HCT116 (cell line): ENCODE results near the gene NGEF. TPM values are rescaled to one million over a fixed set of nuclear protein-coding genes. Genes with fewer than 3 reads are reported as not detected.
A peak's percentile ranks its signal among the peaks of the same experiment; 100 is the strongest.

Experiments used
- ATAC-seq: fragments of 200-7000 bp; cut with Tn5 transposase; 2 replicates; pipeline ENCODE4 v1.9.1; 2020; ENCODE audit warnings: mild to moderate bottlenecking, moderate library complexity
- BruUV-seq: library from RNA; stranded (reverse); fragments of 400-500 nt; replicated peaks from 2 replicates; lab custom pipeline; 2021; lab: Mats Ljungman, UMichigan
- CTCF ChIA-PET: fragments of 300-600 bp; sonication (Branson Sonifier 250); formaldehyde crosslinking; loops from one replicate; lab custom pipeline; 2021; ENCODE audit warnings: antibody characterized with exemption; lab: Charles Lee
- POLR2A ChIA-PET: fragments of 300-600, 350-600 bp; sonication (Branson Sonifier 250); formaldehyde crosslinking; loops from one replicate; lab custom pipeline; 2021; ENCODE audit warnings: antibody characterized with exemption; lab: Charles Lee
- RAD21 ChIA-PET, 2 experiments: fragments of 300-600 bp; sonication (Branson Sonifier 250); formaldehyde crosslinking; loops; one replicate each; lab custom pipeline; 2023; ENCODE audit warnings: low total read pairs in 2 of 2; ENCODE audit not compliant: uncharacterized antibody in 2 of 2, unreplicated experiment in 2 of 2, low non-redundant PET in 1 of 2; lab: Charles Lee
- DNase-seq: peaks from one replicate; pipeline ENCODE4 v3.0.0-alpha.2; 2010; ENCODE audit warnings: low read depth, low spot score
- H2AFZ ChIP-seq: fragments of 200-600 bp; shearing (Covaris generic), sonication (generic); 2 replicates; pipeline ENCODE4 v1.6.1; 2017; ENCODE audit warnings: low read depth, mixed run types, mixed read lengths, antibody characterized with exemption, low read length; ENCODE audit not compliant: poor library complexity, severe bottlenecking
- H3K27ac ChIP-seq: 2 replicates; pipeline ENCODE4 v1.5.1; 2012; ENCODE audit warnings: low read depth, low read length
- H3K27me3 ChIP-seq: fragments of 200-600 bp; sonication (generic); 2 replicates; pipeline ENCODE4 v1.6.1; 2016; ENCODE audit warnings: mixed run types, low read length, mixed read lengths; ENCODE audit not compliant: insufficient read depth
- H3K36me3 ChIP-seq, 2 experiments: fragments of 200-500 bp in 1 of 2; fragments of 200-600 bp in 1 of 2; sonication (Bioruptor generic) in 1 of 2; sonication (generic) in 1 of 2; 2 replicates each; pipeline versions ENCODE4 v1.5.1 to v1.6.1; 2014 to 2016; ENCODE audit warnings: low read length in 2 of 2, inconsistent platforms in 1 of 2, mixed read lengths in 1 of 2, mixed run types in 1 of 2; ENCODE audit not compliant: insufficient read depth in 2 of 2, control insufficient read depth in 1 of 2
- H3K4me1 ChIP-seq, 2 experiments: fragments of 200-600 bp in 1 of 2; sonication (generic) in 1 of 2; 2 replicates each; pipeline versions ENCODE4 v1.5.1 to v1.6.1; 2012 to 2017; ENCODE audit warnings: low read length in 2 of 2, inconsistent platforms in 1 of 2, mild to moderate bottlenecking in 1 of 2, mixed read lengths in 1 of 2, mixed run types in 1 of 2, moderate library complexity in 1 of 2; ENCODE audit not compliant: insufficient read depth in 2 of 2, control insufficient read depth in 1 of 2
- H3K4me2 ChIP-seq: fragments of 200-600 bp; sonication (generic); 2 replicates; pipeline ENCODE4 v1.6.1; 2017; ENCODE audit warnings: mixed run types, low read length, mixed read lengths
- H3K4me3 ChIP-seq, 2 experiments: fragments of 200-600 bp in 1 of 2; sonication (generic) in 1 of 2; replicated peaks in 1 of 2; 2 replicates each; pipeline ENCODE4 v1.5.1; 2011 to 2016; ENCODE audit warnings: low read length in 2 of 2, control low read depth in 1 of 2, low read depth in 1 of 2, mild to moderate bottlenecking in 1 of 2, mixed read lengths in 1 of 2, mixed run types in 1 of 2
- H3K79me2 ChIP-seq: fragments of 200-600 bp; sonication (generic); 2 replicates; pipeline ENCODE4 v1.6.1; 2017; ENCODE audit warnings: mild to moderate bottlenecking, mixed run types, low read length, moderate library complexity, mixed read lengths; ENCODE audit not compliant: insufficient read depth
- H3K9ac ChIP-seq: fragments of 200-600 bp; sonication (generic); 2 replicates; pipeline ENCODE4 v1.6.1; 2016; ENCODE audit warnings: low read length, mixed read lengths
- H3K9me2 ChIP-seq: fragments of 200-600 bp; sonication (generic), shearing (Covaris generic); 2 replicates; pipeline ENCODE4 v1.6.1; 2017; ENCODE audit warnings: mixed run types, mild to moderate bottlenecking, moderate library complexity; ENCODE audit not compliant: insufficient read depth
- H3K9me3 ChIP-seq, 2 experiments: fragments of 200-500 bp in 1 of 2; fragments of 200-600 bp in 1 of 2; sonication (Bioruptor generic) in 1 of 2; sonication (generic) in 1 of 2; 2 replicates each; pipeline ENCODE4 v1.6.1; 2014 to 2017; ENCODE audit warnings: low read length in 2 of 2, mixed read lengths in 2 of 2, inconsistent platforms in 1 of 2, low read depth in 1 of 2, mild to moderate bottlenecking in 1 of 2, mixed run types in 1 of 2, moderate library complexity in 1 of 2; ENCODE audit not compliant: control insufficient read depth in 1 of 2, insufficient read depth in 1 of 2
- H4K20me1 ChIP-seq: fragments of 200-600 bp; sonication (generic), shearing (Covaris generic); 2 replicates; pipeline ENCODE4 v1.6.1; 2017; ENCODE audit warnings: mixed run types, mild to moderate bottlenecking, moderate library complexity; ENCODE audit not compliant: insufficient read depth
- ATF3 ChIP-seq: IDR thresholded peaks from 2 replicates; pipeline ENCODE4 v1.6.1; 2012
- CEBPB ChIP-seq: IDR thresholded peaks from 2 replicates; pipeline ENCODE4 v1.6.1; 2012; ENCODE audit warnings: low read depth
- CTCF ChIP-seq, 3 experiments: fragments of 200-600 bp in 1 of 3; sonication (generic) in 1 of 3; IDR thresholded peaks in 2 of 3; conservative IDR thresholded peaks in 1 of 3; 2 replicates each; pipeline ENCODE4 v1.5.1; 2012 to 2017; ENCODE audit warnings: low read depth in 2 of 3, low read length in 2 of 3, antibody characterized with exemption in 1 of 3, borderline replicate concordance in 1 of 3, control low read depth in 1 of 3, mild to moderate bottlenecking in 1 of 3, mixed read lengths in 1 of 3, mixed run types in 1 of 3, moderate library complexity in 1 of 3; ENCODE audit not compliant: insufficient read depth in 1 of 3
- EZH2 ChIP-seq: fragments of 200-600 bp; sonication (generic); IDR thresholded peaks from 2 replicates; pipeline ENCODE4 v1.6.1; 2017; ENCODE audit warnings: antibody characterized with exemption, mixed run types
- FOSL1 ChIP-seq: IDR thresholded peaks from 2 replicates; pipeline ENCODE4 v1.6.1; 2012; ENCODE audit warnings: low read depth
- RAD21 ChIP-seq: IDR thresholded peaks from 2 replicates; pipeline ENCODE4 v1.6.1; 2012; ENCODE audit warnings: low read depth, mild to moderate bottlenecking
- SIN3A ChIP-seq: IDR thresholded peaks from 2 replicates; pipeline ENCODE4 v1.6.1; 2012; ENCODE audit warnings: low read depth
- SP1 ChIP-seq: IDR thresholded peaks from 2 replicates; pipeline ENCODE4 v1.6.1; 2012; ENCODE audit warnings: low read depth
- SRF ChIP-seq: IDR thresholded peaks from 2 replicates; pipeline ENCODE4 v1.6.1; 2012; ENCODE audit warnings: low read depth
- TCF7L2 ChIP-seq: IDR thresholded peaks from 2 replicates; pipeline ENCODE4 v1.7.0; 2011; ENCODE audit warnings: borderline replicate concordance, inconsistent platforms; ENCODE audit not compliant: insufficient read depth, insufficient read length; ENCODE audit errors: extremely low read depth
- YY1 ChIP-seq: IDR thresholded peaks from 2 replicates; pipeline ENCODE4 v1.6.1; 2011; ENCODE audit warnings: low read length, low read depth, moderate library complexity, mild to moderate bottlenecking; ENCODE audit not compliant: insufficient replicate concordance; ENCODE audit errors: extremely low read depth
- ZFX ChIP-seq: fragments of 450-650 bp; IDR thresholded peaks from 2 replicates; pipeline ENCODE4 v1.6.1; 2017
- ZNF274 ChIP-seq: fragments of 200-500 bp; sonication (Bioruptor generic); IDR thresholded peaks from 2 replicates; pipeline ENCODE4 v1.6.1; 2014; ENCODE audit warnings: mild to moderate bottlenecking, low read depth, low read length, inconsistent platforms
- intact Hi-C: fragments of 100-400 bp; cut with micrococcal nuclease; formaldehyde crosslinking; loops from 2 replicates; pipeline ENCODE4 v1.10.0; 2022
- total RNA-seq: library from RNA; stranded (reverse); gene quantifications from one replicate; pipeline ENCODE4 v1.2.1, GENCODE V29; 2021; ENCODE audit not compliant: unreplicated experiment
- TF ChIP-seq, protein P1 (sequence below): IDR thresholded peaks from 2 replicates; pipeline ENCODE4 v1.6.1; 2012; ENCODE audit warnings: low read depth

The NGEF gene
- total RNA-seq, 1 experiment from 2014 or later, result 12.6 TPM

DNA sequence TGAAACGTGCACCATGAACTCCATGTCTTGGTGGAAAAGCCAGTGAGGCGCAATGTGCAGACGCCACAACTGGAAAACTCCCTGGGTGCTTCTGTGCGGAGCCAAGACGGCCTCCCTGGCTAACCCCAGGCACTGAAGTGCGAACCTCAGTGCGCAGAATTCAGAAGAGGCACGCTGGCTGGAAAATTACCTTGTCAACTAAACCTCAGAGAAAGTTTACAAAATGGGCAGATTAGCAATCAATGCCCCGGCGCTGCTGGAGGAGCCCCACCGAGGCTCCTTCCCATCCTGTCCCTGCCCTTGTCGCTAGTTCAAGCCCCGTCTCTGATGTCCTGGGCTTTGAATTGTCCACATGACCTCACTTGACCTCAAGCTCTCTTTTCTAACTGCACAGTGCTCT is 120.8 kb downstream of the NGEF start (continued):
- TF ChIP-seq ATF3, result no peak
- TF ChIP-seq, all 23 proteins: peak for 0

- Histone ChIP-seq H3K9ac (peak overlapping the region; percentile 58), H3K27me3 (no peaks in the 10 kb centered on the region), H4K20me1 (no peaks in the 10 kb centered on the region)
- DNase-seq (no peak), ATAC-seq (no peak)
- TF ChIP-seq ZNF274, result no peak
- no peak for TF ChIP-seq SP1
- no peak for TF ChIP-seq CTCF (IDR thresholded peaks at IDR 0.05 in 2 of 3, conservative IDR thresholded peaks at IDR 0.05 in 1 of 3; ENCODE audit: borderline replicate concordance in 1 of 3, insufficient read depth in 1 of 3, low read depth in 2 of 3, low read length in 2 of 3)
- TF ChIP-seq FOSL1, result no peak
- TF ChIP-seq ZFX, result no peak
- TF ChIP-seq, protein P1, sequence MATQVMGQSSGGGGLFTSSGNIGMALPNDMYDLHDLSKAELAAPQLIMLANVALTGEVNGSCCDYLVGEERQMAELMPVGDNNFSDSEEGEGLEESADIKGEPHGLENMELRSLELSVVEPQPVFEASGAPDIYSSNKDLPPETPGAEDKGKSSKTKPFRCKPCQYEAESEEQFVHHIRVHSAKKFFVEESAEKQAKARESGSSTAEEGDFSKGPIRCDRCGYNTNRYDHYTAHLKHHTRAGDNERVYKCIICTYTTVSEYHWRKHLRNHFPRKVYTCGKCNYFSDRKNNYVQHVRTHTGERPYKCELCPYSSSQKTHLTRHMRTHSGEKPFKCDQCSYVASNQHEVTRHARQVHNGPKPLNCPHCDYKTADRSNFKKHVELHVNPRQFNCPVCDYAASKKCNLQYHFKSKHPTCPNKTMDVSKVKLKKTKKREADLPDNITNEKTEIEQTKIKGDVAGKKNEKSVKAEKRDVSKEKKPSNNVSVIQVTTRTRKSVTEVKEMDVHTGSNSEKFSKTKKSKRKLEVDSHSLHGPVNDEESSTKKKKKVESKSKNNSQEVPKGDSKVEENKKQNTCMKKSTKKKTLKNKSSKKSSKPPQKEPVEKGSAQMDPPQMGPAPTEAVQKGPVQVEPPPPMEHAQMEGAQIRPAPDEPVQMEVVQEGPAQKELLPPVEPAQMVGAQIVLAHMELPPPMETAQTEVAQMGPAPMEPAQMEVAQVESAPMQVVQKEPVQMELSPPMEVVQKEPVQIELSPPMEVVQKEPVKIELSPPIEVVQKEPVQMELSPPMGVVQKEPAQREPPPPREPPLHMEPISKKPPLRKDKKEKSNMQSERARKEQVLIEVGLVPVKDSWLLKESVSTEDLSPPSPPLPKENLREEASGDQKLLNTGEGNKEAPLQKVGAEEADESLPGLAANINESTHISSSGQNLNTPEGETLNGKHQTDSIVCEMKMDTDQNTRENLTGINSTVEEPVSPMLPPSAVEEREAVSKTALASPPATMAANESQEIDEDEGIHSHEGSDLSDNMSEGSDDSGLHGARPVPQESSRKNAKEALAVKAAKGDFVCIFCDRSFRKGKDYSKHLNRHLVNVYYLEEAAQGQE, result no peak
- no peak for TF ChIP-seq TCF7L2
- no peak for TF ChIP-seq SIN3A
- no peak for TF ChIP-seq YY1
- TF ChIP-seq EZH2, result no peak
- TF ChIP-seq CEBPB, result no peak
- no peak for TF ChIP-seq RAD21
- no peak for TF ChIP-seq SRF
- TF ChIP-seq, all 23 proteins: peak for 0
- no peaks in the 10 kb centered on the region for H3K79me2 ChIP-seq
- ChIA-PET POLR2A (interaction anchor here (1.2 to 1.5 kb wide), 3 partner anchors 9 to 12 kb away, joined by 4 to 10 read pairs (median 6); no protein-coding TSS in a partner anchor), CTCF (interaction anchor here (1.5 kb wide), 1 partner anchor 137 kb away, joined by 6 read pairs; no protein-coding TSS in a partner anchor), RAD21 (interaction anchor here in 1 of 2 experiments (1.0 kb wide), 1 partner anchor 137 kb away, joined by 5 read pairs; no protein-coding TSS in a partner anchor)
- peak overlapping the region; percentile 43; the same call in 1 of the 2 replicates for H3K27ac ChIP-seq
- intact Hi-C loops, result loop anchor here (5.0 kb wide), 1 partner anchor 96 kb away; no protein-coding TSS in a partner anchor
- no peak overlapping the region for H3K4me3 ChIP-seq
- H3K36me3 ChIP-seq, result no peaks in the 10 kb centered on the region
- peaks cover 15 to 39% of the 10 kb centered on the region in 2 experiments for H3K4me1 ChIP-seq
- no TSS peak for BruUV-seq
- H3K9me3 ChIP-seq, result no peaks in the 10 kb centered on the region
- H2AFZ ChIP-seq, result no peak overlapping the region
- peak overlapping the region; percentile 97 for H3K4me2 ChIP-seq
- H3K9me2 ChIP-seq, result no peaks in the 10 kb centered on the region
These were observed 121.4 kb downstream of the NGEF start for GRCh38 chr2:232891621-232892071.
